WERI-Rb-1 (cell line): Measurements from ENCODE around the gene CPLX3.
A peak's percentile ranks its signal among the peaks of the same experiment; 100 is the strongest.

Source experiments
- DNase-seq: peaks from one replicate; pipeline ENCODE4 v3.0.0-alpha.2; 2020
- H3K27ac ChIP-seq: fragments of 250-450 bp; sonication (Bioruptor Pico); 2 replicates; pipeline ENCODE4 v1.5.1; 2020; ENCODE audit warnings: mild to moderate bottlenecking, moderate library complexity
- H3K27me3 ChIP-seq: fragments of 250-450 bp; sonication (Bioruptor Pico); 2 replicates; pipeline ENCODE4 v1.5.1; 2021; ENCODE audit warnings: mild to moderate bottlenecking, low read depth, moderate library complexity; ENCODE audit not compliant: insufficient read depth, severe bottlenecking
- H3K36me3 ChIP-seq: fragments of 250-450 bp; sonication (Bioruptor Pico); 2 replicates; pipeline ENCODE4 v1.5.1; 2020; ENCODE audit warnings: mild to moderate bottlenecking, moderate library complexity
- H3K4me3 ChIP-seq: 2 replicates; pipeline ENCODE4 v1.5.1; 2011; ENCODE audit warnings: low read depth, mild to moderate bottlenecking, control low read depth, low read length
- H3K9me3 ChIP-seq: fragments of 250-450 bp; sonication (Bioruptor Pico); 2 replicates; pipeline ENCODE4 v1.5.1; 2021; ENCODE audit warnings: mild to moderate bottlenecking, moderate library complexity; ENCODE audit not compliant: severe bottlenecking
- CTCF ChIP-seq: IDR thresholded peaks from 2 replicates; pipeline ENCODE4 v1.5.1; 2011; ENCODE audit warnings: low read depth, mild to moderate bottlenecking, control low read depth, inconsistent platforms, low read length

The CPLX3 gene

DNA sequence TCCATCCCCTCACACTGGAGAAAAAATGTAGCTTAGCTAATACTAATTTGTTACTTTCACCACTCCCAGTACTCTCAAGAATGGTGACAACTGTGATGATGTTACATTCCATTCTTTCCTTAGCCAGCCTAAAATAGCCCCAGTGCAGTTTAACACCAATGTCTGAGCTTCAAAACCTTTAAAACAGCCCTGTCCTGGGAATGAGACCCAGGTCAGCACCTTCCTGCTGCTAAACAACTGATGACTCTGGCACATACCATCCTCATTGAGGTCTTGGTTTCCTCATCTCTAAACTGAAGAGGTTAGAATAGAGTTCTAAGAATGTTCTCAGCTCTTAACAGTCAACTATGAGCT lies 42.9 kb downstream of the CPLX3 start:
- DNase-seq = no peak
- Histone ChIP-seq H3K27ac (no peak overlapping the region), H3K4me3 (no peak overlapping the region), H3K36me3 (peaks cover 20% of the 10 kb centered on the region), H3K9me3 (no peaks in the 10 kb centered on the region), H3K27me3 (no peaks in the 10 kb centered on the region)
- no peak for TF ChIP-seq CTCF

DNA sequence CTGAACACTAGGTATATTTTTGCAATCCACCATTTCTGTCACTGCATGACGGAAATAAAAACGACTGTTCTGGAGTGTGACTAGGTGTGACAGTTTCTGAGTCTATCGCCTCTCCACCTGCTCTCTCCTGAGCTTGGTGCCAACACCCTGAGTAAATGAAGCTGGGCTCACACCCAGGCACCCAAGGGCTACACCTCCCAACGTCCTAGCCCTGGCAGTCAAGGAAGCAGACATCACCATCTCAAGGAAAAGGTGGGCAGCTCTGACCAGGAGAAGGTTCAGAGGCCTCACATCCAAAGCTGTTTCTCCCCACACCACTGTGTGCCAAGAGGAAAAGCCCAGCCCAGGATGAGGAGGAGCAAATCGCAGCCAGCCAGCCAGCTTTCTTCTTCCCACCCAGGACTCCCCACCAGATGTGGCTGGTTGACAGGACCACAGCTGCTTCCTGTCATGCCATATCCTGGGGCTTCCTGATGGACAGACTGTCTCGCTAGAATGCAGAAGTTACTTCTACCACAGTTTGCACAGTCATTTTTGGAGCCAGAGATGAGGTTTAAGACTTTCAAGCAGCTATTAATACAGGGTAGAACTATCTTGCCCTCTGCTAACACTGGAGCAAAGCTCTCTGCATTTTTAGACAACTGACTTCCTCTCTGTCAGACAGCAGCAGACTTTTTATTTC lies 43.4 kb downstream of the CPLX3 start:
- TF ChIP-seq CTCF = no peak
- Histone ChIP-seq H3K27ac (no peak overlapping the region), H3K9me3 (no peaks in the 10 kb centered on the region), H3K4me3 (no peak overlapping the region), H3K36me3 (peaks cover 19% of the 10 kb centered on the region), H3K27me3 (no peaks in the 10 kb centered on the region)
- no peak for DNase-seq

DNA sequence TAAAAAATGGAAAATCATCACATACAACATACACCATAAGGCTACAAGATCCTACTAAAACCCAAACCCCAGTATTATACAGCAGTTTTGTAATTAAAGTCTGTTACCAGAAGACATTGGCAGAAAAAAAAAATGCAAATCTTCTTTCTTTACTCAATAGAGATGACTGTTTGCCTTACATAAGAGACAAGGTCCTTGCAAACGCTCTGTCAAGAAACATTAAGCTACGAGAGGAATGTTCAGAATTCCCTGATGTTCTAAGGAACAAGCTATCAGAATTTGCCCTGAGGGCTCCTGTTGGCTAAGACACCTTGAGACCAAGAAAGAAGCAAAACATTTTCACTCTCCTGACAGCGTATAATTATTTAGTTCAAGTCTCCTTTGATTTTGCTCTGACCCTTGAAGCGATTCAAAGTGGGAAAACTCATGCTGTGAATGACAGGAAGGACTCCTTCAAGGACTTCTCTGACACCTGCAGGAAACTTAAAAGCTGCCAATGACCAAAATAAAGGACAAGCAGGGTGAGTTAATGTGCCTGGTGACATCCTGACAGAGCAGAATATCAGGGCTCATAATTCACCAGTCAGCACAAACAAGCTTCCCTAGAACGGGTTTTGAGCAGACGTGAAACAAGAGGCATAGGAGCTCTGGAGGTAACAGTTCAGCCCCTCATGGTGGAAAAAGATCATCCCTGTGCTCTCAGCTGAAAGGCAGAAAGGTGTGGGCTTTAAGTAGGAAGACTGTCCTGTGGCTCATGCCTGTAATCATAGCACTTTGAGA lies 44.2 kb downstream of the CPLX3 start:
- H3K27ac ChIP-seq = no peak overlapping the region
- TF ChIP-seq CTCF = no peak
- H3K4me3 ChIP-seq = no peak overlapping the region
- no peaks in the 10 kb centered on the region for H3K9me3 ChIP-seq
- DNase-seq = no peak
- H3K27me3 ChIP-seq = no peaks in the 10 kb centered on the region
- H3K36me3 ChIP-seq = peaks cover 19% of the 10 kb centered on the region

GRCh38 chr15:74872702-74873035 lies 46.2 kb downstream of the CPLX3 start:
- H3K27ac ChIP-seq = peak overlapping the region; percentile 98
- no peaks in the 10 kb centered on the region for H3K27me3 ChIP-seq
- H3K9me3 ChIP-seq = no peaks in the 10 kb centered on the region
- peaks cover 19% of the 10 kb centered on the region for H3K36me3 ChIP-seq
- DNase-seq = no peak
- no peak for TF ChIP-seq CTCF
- H3K4me3 ChIP-seq = peak overlapping the region; percentile 85

DNA sequence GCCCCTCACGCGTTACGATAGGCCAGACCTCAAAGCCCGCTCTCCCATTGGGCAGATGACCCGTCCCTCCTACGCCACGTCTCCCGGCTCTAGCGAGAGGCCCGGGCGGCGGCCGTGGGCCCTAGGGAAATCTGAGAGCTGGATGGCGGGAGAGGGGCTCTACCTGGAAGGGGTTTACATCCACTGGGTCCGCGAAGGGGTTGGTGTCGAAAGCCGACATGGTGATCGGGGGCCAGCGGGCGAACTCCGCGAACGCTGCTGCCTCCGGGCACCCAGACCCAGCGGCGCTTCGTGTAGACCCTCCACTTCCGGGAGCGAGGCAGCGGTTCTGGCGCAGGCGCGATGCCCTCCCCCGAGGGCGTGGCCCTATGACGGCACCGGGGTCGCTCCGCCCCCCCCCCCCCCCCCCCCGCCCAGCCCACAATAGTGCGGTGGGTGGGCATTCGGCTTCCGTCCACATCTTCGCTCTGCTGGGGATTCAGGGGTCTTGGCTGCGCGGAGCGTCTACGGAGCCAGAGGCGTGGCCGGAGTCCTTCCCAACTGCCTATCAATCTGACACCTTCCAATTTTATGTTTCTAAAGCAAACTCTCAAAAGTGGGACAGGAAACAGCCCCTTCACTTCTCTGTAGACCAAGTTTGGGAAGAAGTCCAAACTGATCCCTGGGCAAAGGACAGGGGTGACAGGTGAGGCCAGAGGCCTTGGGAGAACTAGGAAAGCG lies 46.8 kb downstream of the CPLX3 start, which contains the start of gene SCAMP2:
TSS of gene SCAMP2 (minus strand) at position 330 of the 720 bp plus-strand sequence. CDS start at position 220, 110 bp downstream.
- DNase-seq = peak; percentile 95
- TF ChIP-seq CTCF = no peak
- peaks cover 13% of the 10 kb centered on the region for H3K36me3 ChIP-seq
- no peaks in the 10 kb centered on the region for H3K9me3 ChIP-seq
- H3K27ac ChIP-seq = peak within 1 kb of the TSS; percentile 98
- H3K4me3 ChIP-seq = peak within 1 kb of the TSS; percentile 85
- H3K27me3 ChIP-seq = no peaks in the 10 kb centered on the region
